D721Med (cell line): ENCODE data around the gene BIN1.

Experiments used
- DNase-seq: peaks from one replicate; pipeline ENCODE4 v3.0.0; 2011; ENCODE audit warnings: low spot score; ENCODE audit not compliant: insufficient read length
- FAIRE-seq: peaks from 2 replicates; lab custom pipeline; 2011; peaks lifted over from hg19 to GRCh38; lab: Jason Lieb, UNC
- CTCF ChIP-seq: IDR thresholded peaks from 2 replicates; pipeline ENCODE4 v1.5.1; 2012; ENCODE audit warnings: mild to moderate bottlenecking, control low read depth; ENCODE audit not compliant: insufficient read depth; ENCODE audit errors: missing control alignments

The BIN1 gene

GRCh38 chr2:127104166-127104660 is 2.7 kb downstream of the BIN1 start:
- FAIRE-seq (no peak), DNase-seq (no peak)
- TF ChIP-seq CTCF, result no peak

- DNase-seq, result no peak
- no peak for FAIRE-seq
Observed at GRCh38 chr2:127103243-127104165, 3.5 kb downstream of the BIN1 start.

GRCh38 chr2:127102521-127103242 is 4.3 kb downstream of the BIN1 start:
- FAIRE-seq (no peak), DNase-seq (no peak)
- TF ChIP-seq CTCF, result no peak

More at GRCh38 chr2:127103243-127104165, 3.5 kb downstream of the BIN1 start:
- no peak for TF ChIP-seq CTCF

DNA sequence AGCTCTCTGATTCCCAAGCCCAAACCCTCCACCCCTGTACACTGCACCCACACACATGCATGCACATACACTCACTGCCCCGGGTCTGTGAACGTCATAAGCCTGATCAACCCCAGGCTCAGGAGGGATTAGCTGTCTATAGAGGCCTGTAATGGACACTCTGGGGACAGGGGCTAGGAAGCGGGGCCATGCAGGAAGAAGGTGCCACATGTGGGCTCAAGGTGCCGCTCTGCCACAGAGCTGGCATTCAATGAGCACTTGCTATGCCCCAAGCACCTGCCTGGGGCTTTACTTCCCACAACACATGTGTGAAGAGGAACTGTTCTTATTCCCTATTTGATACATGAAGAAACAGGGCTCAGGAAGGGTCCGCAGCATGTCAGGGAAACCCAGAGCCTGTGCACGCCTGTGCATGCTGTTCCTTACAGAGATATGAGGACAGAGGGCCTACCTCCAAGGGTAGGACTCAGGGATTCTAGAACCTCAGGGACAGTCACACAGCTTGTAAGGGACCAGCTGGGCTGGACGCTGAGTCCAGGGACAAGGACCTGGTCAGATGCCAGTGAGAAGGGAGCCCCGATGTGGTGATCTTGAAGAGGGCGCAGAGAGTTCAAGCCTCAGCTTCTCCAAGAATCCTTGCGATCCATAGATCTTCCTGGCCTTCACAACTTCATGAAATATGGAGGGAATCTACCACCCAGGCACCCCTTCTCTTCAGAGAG is 5.0 kb downstream of the BIN1 start:
- TF ChIP-seq CTCF, result no peak
- peak; percentile 87 for DNase-seq
- FAIRE-seq, result no peak

DNA sequence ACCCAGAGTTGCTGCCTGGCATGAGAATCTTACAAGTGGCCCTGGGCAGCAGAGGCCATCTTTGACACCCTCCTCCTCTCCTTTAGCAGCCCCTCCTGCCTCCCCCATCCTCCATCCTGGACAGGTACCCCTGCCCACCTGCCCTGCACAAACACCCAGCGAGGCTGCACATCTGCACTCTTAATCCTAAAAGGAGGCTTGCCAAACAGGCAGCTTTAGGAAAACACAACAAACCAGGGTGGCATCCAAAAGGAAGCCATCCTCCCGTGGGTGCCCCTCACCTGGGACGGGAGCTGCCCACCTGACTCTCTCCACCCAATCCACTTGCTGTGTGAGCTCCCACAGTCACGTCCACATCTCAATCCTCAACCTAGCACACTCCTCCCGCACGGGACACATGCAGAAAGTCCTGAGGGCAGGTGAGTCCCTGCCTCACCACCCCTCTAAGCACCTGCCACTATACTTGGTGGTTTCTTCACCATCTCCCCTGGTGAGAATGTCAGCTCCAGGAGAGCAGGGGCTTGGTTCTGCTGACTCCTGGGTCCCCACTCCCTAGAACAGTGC is 5.8 kb downstream of the BIN1 start:
- DNase-seq, result no peak
- no peak for FAIRE-seq
- no peak for TF ChIP-seq CTCF

DNA sequence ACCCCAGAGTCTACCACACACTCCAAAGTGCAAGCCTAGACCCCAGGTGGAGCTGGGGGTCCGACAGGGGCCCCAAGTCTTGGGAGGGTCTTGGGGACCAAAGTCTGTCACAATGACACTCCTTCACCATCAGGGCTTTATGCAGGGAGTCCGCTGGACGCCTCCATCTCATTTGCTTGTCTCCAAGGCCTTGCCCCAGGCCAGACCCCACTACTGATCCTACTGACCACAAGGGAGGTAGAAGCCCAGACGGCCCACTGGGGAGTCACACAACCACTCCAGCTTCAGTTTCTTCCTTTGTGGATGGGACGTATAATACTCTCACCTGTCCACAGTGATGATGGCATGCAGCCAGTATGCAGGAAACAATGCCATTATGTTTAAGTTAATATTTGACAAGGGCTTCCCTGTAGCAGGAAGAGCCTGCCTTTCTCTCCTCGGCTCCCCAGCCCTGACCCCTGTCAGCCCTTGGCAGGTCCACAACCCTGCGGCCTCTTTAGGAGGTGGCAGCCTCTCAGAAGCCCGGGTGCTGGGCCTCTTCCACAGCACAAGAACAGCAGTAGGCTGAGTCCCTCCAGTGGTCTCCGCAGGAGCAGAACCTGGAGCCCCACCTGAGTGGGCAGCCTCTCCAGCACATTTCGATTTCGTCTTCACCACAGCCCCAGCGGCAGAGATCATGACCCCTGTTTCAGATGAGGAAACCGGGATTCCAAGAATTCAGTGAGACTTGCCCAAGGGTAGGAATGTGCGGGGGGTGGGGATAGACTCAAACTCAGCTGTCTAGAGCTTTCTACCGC is 6.5 kb downstream of the BIN1 start:
- DNase-seq, result no peak
- no peak for TF ChIP-seq CTCF
- no peak for FAIRE-seq
